Mucosa of rectum (tissue), 2 donors: ENCODE results near the gene LRP11.

Experiments used
- H3K27ac ChIP-seq, 2 donors: one replicate each; pipeline ENCODE4 v1.7.0; 2013; ENCODE audit warnings: inconsistent platforms in 2 of 2, low read depth in 2 of 2, low read length in 2 of 2
- H3K27me3 ChIP-seq, 2 donors: one replicate each; pipeline ENCODE4 v1.7.0; 2013; ENCODE audit warnings: low read length in 2 of 2; ENCODE audit not compliant: control insufficient read depth in 2 of 2, insufficient read depth in 2 of 2
- H3K36me3 ChIP-seq, 2 donors: one replicate each; pipeline ENCODE4 v1.7.0; 2013; ENCODE audit warnings: low read length in 2 of 2; ENCODE audit not compliant: control insufficient read depth in 2 of 2, insufficient read depth in 2 of 2
- H3K4me1 ChIP-seq, 2 donors: one replicate each; pipeline ENCODE4 v1.7.0; 2013; ENCODE audit warnings: low read length in 2 of 2, mild to moderate bottlenecking in 1 of 2; ENCODE audit not compliant: control insufficient read depth in 2 of 2, insufficient read depth in 2 of 2
- H3K4me3 ChIP-seq, 2 donors: one replicate each; pipeline ENCODE4 v1.7.0; 2013; ENCODE audit warnings: low read length in 2 of 2
- H3K9ac ChIP-seq, 2 donors: one replicate each; pipeline ENCODE4 v1.7.0; 2013; ENCODE audit warnings: low read length in 2 of 2, low read depth in 1 of 2, mild to moderate bottlenecking in 1 of 2
- H3K9me3 ChIP-seq, 2 donors: one replicate each; pipeline ENCODE4 v1.7.0; 2013; ENCODE audit warnings: low read length in 2 of 2; ENCODE audit not compliant: control insufficient read depth in 2 of 2
- donor health status: healthy.
- donor health status: Normal muscosa, but diverticular disease.

LRP11 gene

GRCh38 chr6:149815788-149816187 is 48.4 kb downstream of the LRP11 start:
- no peaks in the 10 kb centered on the region for H3K27me3 ChIP-seq

GRCh38 chr6:149813351-149813750 is 50.8 kb downstream of the LRP11 start:
- no peaks in the 10 kb centered on the region for H3K27me3 ChIP-seq
- no peaks in the 10 kb centered on the region for H3K9me3 ChIP-seq
- no peak overlapping the region for H3K4me3 ChIP-seq
- peaks cover 10% of the 10 kb centered on the region in 2 donors for H3K36me3 ChIP-seq
- H3K27ac ChIP-seq: no peak overlapping the region
- no peaks in the 10 kb centered on the region for H3K4me1 ChIP-seq
- no peak overlapping the region for H3K9ac ChIP-seq

More at GRCh38 chr6:149815788-149816187, 48.4 kb downstream of the LRP11 start:
- H3K4me3 ChIP-seq: no peak overlapping the region
- H3K9ac ChIP-seq: no peak overlapping the region
- H3K36me3 ChIP-seq: peaks cover 5 to 10% of the 10 kb centered on the region in 2 donors
- H3K4me1 ChIP-seq: no peaks in the 10 kb centered on the region
- H3K9me3 ChIP-seq: no peaks in the 10 kb centered on the region
- no peak overlapping the region for H3K27ac ChIP-seq

GRCh38 chr6:149809798-149810197 is 54.4 kb downstream of the LRP11 start:
- Histone ChIP-seq H3K27me3 (no peaks in the 10 kb centered on the region), H3K36me3 (peaks cover 10% of the 10 kb centered on the region in 2 donors), H3K4me3 (no peak overlapping the region), H3K4me1 (no peaks in the 10 kb centered on the region), H3K9me3 (no peaks in the 10 kb centered on the region), H3K27ac (no peak overlapping the region), H3K9ac (no peak overlapping the region)

- no peaks in the 10 kb centered on the region for H3K9me3 ChIP-seq
- no peak overlapping the region for H3K27ac ChIP-seq
- H3K9ac ChIP-seq: no peak overlapping the region
- peaks cover 13 to 15% of the 10 kb centered on the region in 2 donors for H3K36me3 ChIP-seq
- H3K4me3 ChIP-seq: no peak overlapping the region
- no peaks in the 10 kb centered on the region for H3K27me3 ChIP-seq
- H3K4me1 ChIP-seq: no peaks in the 10 kb centered on the region
Measured at GRCh38 chr6:149806127-149806526, 58.0 kb downstream of the LRP11 start.

- Histone ChIP-seq H3K36me3 (peaks cover 6 to 13% of the 10 kb centered on the region in 2 donors), H3K4me1 (no peaks in the 10 kb centered on the region), H3K9me3 (no peaks in the 10 kb centered on the region), H3K4me3 (no peak overlapping the region), H3K9ac (no peak overlapping the region), H3K27ac (no peak overlapping the region), H3K27me3 (no peaks in the 10 kb centered on the region)
Measured at GRCh38 chr6:149783551-149783950, 80.6 kb downstream of the LRP11 start.

GRCh38 chr6:149782337-149782736 is 81.8 kb downstream of the LRP11 start:
- H3K4me1 ChIP-seq: no peaks in the 10 kb centered on the region
- H3K9ac ChIP-seq: no peak overlapping the region
- H3K27me3 ChIP-seq: no peaks in the 10 kb centered on the region
- H3K27ac ChIP-seq: no peak overlapping the region
- no peak overlapping the region for H3K4me3 ChIP-seq
- H3K36me3 ChIP-seq: peaks cover 6 to 15% of the 10 kb centered on the region in 2 donors
- no peaks in the 10 kb centered on the region for H3K9me3 ChIP-seq

GRCh38 chr6:149781715-149782114 is 82.4 kb downstream of the LRP11 start:
- no peaks in the 10 kb centered on the region for H3K4me1 ChIP-seq
- H3K36me3 ChIP-seq: peaks cover 6 to 19% of the 10 kb centered on the region in 2 donors
- H3K27ac ChIP-seq: no peak overlapping the region
- no peaks in the 10 kb centered on the region for H3K9me3 ChIP-seq
- H3K9ac ChIP-seq: no peak overlapping the region
- H3K4me3 ChIP-seq: no peak overlapping the region
- no peaks in the 10 kb centered on the region for H3K27me3 ChIP-seq

GRCh38 chr6:149779644-149779963 is 84.6 kb downstream of the LRP11 start:
- Histone ChIP-seq H3K9ac (no peak overlapping the region), H3K27me3 (no peaks in the 10 kb centered on the region), H3K36me3 (peaks cover 6 to 19% of the 10 kb centered on the region in 2 donors), H3K27ac (no peak overlapping the region), H3K4me1 (no peaks in the 10 kb centered on the region), H3K9me3 (no peaks in the 10 kb centered on the region), H3K4me3 (no peak overlapping the region)

- Histone ChIP-seq H3K4me1 (no peaks in the 10 kb centered on the region), H3K36me3 (peaks cover 10 to 11% of the 10 kb centered on the region in 2 donors), H3K27me3 (no peaks in the 10 kb centered on the region), H3K27ac (no peak overlapping the region), H3K9me3 (no peaks in the 10 kb centered on the region), H3K9ac (no peak overlapping the region), H3K4me3 (no peak overlapping the region)
Measured at GRCh38 chr6:149777624-149778023, 86.5 kb downstream of the LRP11 start.

- Histone ChIP-seq H3K4me3 (no peak overlapping the region), H3K9me3 (no peaks in the 10 kb centered on the region), H3K9ac (no peak overlapping the region), H3K27me3 (no peaks in the 10 kb centered on the region), H3K27ac (no peak overlapping the region), H3K4me1 (no peaks in the 10 kb centered on the region), H3K36me3 (peaks cover 12 to 16% of the 10 kb centered on the region in 2 donors)
Measured at GRCh38 chr6:149771925-149772324, 92.2 kb downstream of the LRP11 start.

- Histone ChIP-seq H3K36me3 (peaks cover 12 to 17% of the 10 kb centered on the region in 2 donors), H3K27ac (no peak overlapping the region), H3K4me1 (no peaks in the 10 kb centered on the region), H3K4me3 (no peak overlapping the region), H3K9ac (no peak overlapping the region), H3K27me3 (no peaks in the 10 kb centered on the region), H3K9me3 (peaks cover 0 to under 1% of the 10 kb centered on the region in 2 donors)
Measured at GRCh38 chr6:149771185-149771584, 93.0 kb downstream of the LRP11 start.
